HEK293 (cell line): ENCODE data around the gene SPHK1.

ENCODE experiments used
- CTCF ChIA-PET: fragments of 350-600 bp; formaldehyde crosslinking; extraction: SDS; loops from one replicate; lab custom pipeline; 2021; ENCODE audit warnings: antibody characterized with exemption; lab: Yijun Ruan, JAX
- POLR2A ChIA-PET: fragments of 300-600 bp; formaldehyde crosslinking; extraction: SDS; loops from one replicate; lab custom pipeline; 2020; ENCODE audit warnings: antibody characterized with exemption, inconsistent platforms; lab: Yijun Ruan, JAX
- H3K27ac ChIP-seq: fragments of 200-500 bp; sonication (Bioruptor generic); 2 replicates; pipeline ENCODE4 v1.5.1; 2014; ENCODE audit warnings: low read depth, low read length, control low read depth, inconsistent platforms; ENCODE audit errors: extremely low read depth
- H3K36me3 ChIP-seq, 2 experiments: fragments of 200-500 bp in 1 of 2; sonication (Bioruptor generic) in 1 of 2; 1 replicate in 1 of 2; 2 replicates in 1 of 2; pipeline ENCODE4 v1.5.1; 2014 to 2017; ENCODE audit warnings: inconsistent platforms in 2 of 2, low read length in 2 of 2; ENCODE audit not compliant: control insufficient read depth in 2 of 2, insufficient read depth in 1 of 2
- H3K4me1 ChIP-seq: fragments of 200-500 bp; sonication (Bioruptor generic); 2 replicates; pipeline ENCODE4 v1.5.1; 2014; ENCODE audit warnings: mild to moderate bottlenecking, low read length, inconsistent platforms; ENCODE audit not compliant: control insufficient read depth, insufficient read depth
- H3K4me3 ChIP-seq: 2 replicates; pipeline ENCODE4 v1.5.1; 2011; ENCODE audit warnings: low read depth, mild to moderate bottlenecking, control low read depth, low read length, moderate library complexity
- H3K9me3 ChIP-seq: fragments of 200-500 bp; sonication (Bioruptor generic); 2 replicates; pipeline ENCODE4 v1.5.1; 2014; ENCODE audit warnings: low read depth, low read length, inconsistent platforms; ENCODE audit not compliant: control insufficient read depth, insufficient read depth
- FEZF1 ChIP-seq: fragments of 450-650 bp; formaldehyde crosslinking; IDR thresholded peaks from 2 replicates; pipeline ENCODE4 v1.5.1; 2016; ENCODE audit warnings: missing biosample characterization, missing genetic modification characterization
- HOXA7 ChIP-seq: sonication (generic); formaldehyde crosslinking; IDR thresholded peaks from 2 replicates; pipeline ENCODE4 v1.8.1; 2022; ENCODE audit warnings: missing genetic modification reagents, borderline replicate concordance
- IKZF3 ChIP-seq: fragments of 450-650 bp; IDR thresholded peaks from 2 replicates; pipeline ENCODE4 v1.5.0; 2018; ENCODE audit warnings: missing biosample characterization, mild to moderate bottlenecking, missing genetic modification characterization, moderate library complexity
- RBAK ChIP-seq: fragments of 450-650 bp; formaldehyde crosslinking; IDR thresholded peaks from 2 replicates; pipeline ENCODE4 v1.5.1; 2016; ENCODE audit warnings: missing biosample characterization, missing genetic modification characterization
- ZFP37 ChIP-seq: fragments of 450-650 bp; formaldehyde crosslinking; IDR thresholded peaks from 2 replicates; pipeline ENCODE4 v1.5.1; 2016; ENCODE audit warnings: missing biosample characterization, missing genetic modification characterization
- ZNF24 ChIP-seq: fragments of 450-650 bp; formaldehyde crosslinking; IDR thresholded peaks from 2 replicates; pipeline ENCODE4 v1.5.1; 2016; ENCODE audit warnings: missing biosample characterization, missing genetic modification characterization
- ZNF248 ChIP-seq: fragments of 450-650 bp; formaldehyde crosslinking; IDR thresholded peaks from 2 replicates; pipeline ENCODE4 v1.5.1; 2017; ENCODE audit warnings: missing biosample characterization, missing genetic modification characterization
- ZNF350 ChIP-seq: fragments of 450-650 bp; formaldehyde crosslinking; IDR thresholded peaks from 2 replicates; pipeline ENCODE4 v1.5.0; 2017; ENCODE audit warnings: missing biosample characterization, mild to moderate bottlenecking, missing genetic modification characterization
- ZNF423 ChIP-seq: fragments of 450-650 bp; formaldehyde crosslinking; IDR thresholded peaks from 2 replicates; pipeline ENCODE4 v1.5.1; 2016; ENCODE audit warnings: missing biosample characterization, missing genetic modification characterization
- ZNF529 ChIP-seq: fragments of 450-650 bp; formaldehyde crosslinking; IDR thresholded peaks from 2 replicates; pipeline ENCODE4 v1.5.1; 2017; ENCODE audit warnings: missing genetic modification characterization, missing biosample characterization; ENCODE audit not compliant: insufficient replicate concordance
- ZNF530 ChIP-seq: fragments of 450-650 bp; formaldehyde crosslinking; IDR thresholded peaks from 2 replicates; pipeline ENCODE4 v1.5.1; 2016; ENCODE audit warnings: low read depth, missing biosample characterization, missing genetic modification characterization
- ZNF560 ChIP-seq: fragments of 450-650 bp; formaldehyde crosslinking; IDR thresholded peaks from 2 replicates; pipeline ENCODE4 v1.5.1; 2017; ENCODE audit warnings: missing biosample characterization, missing genetic modification characterization, borderline replicate concordance
- ZNF571 ChIP-seq: fragments of 450-650 bp; formaldehyde crosslinking; IDR thresholded peaks from 2 replicates; pipeline ENCODE4 v1.5.0; 2017; ENCODE audit warnings: missing biosample characterization, missing genetic modification characterization
- ZNF596 ChIP-seq: fragments of 450-650 bp; IDR thresholded peaks from 2 replicates; pipeline ENCODE4 v1.5.0; 2018; ENCODE audit warnings: missing biosample characterization, mild to moderate bottlenecking, missing genetic modification characterization, moderate library complexity
- ZNF600 ChIP-seq: fragments of 450-650 bp; formaldehyde crosslinking; IDR thresholded peaks from 2 replicates; pipeline ENCODE4 v1.5.1; 2016; ENCODE audit warnings: missing biosample characterization, missing genetic modification characterization
- ZNF658 ChIP-seq: fragments of 450-650 bp; formaldehyde crosslinking; IDR thresholded peaks from 2 replicates; pipeline ENCODE4; 2016; ENCODE audit warnings: missing biosample characterization, missing genetic modification characterization
- ZNF660 ChIP-seq: fragments of 450-650 bp; IDR thresholded peaks from 2 replicates; pipeline ENCODE4 v1.5.1; 2018; ENCODE audit warnings: missing biosample characterization, mild to moderate bottlenecking, missing genetic modification characterization
- ZNF677 ChIP-seq: fragments of 450-650 bp; IDR thresholded peaks from 2 replicates; pipeline ENCODE4 v1.5.0; 2018; ENCODE audit warnings: missing biosample characterization, mild to moderate bottlenecking, missing genetic modification characterization, moderate library complexity
- TF ChIP-seq, protein P1 (sequence below): fragments of 450-650 bp; formaldehyde crosslinking; IDR thresholded peaks from 2 replicates; pipeline ENCODE4 v1.5.1; 2016; ENCODE audit warnings: missing biosample characterization, missing genetic modification characterization
- TF ChIP-seq, protein P2 (sequence below): fragments of 450-650 bp; formaldehyde crosslinking; IDR thresholded peaks from 2 replicates; pipeline ENCODE4 v1.5.1; 2017; ENCODE audit warnings: missing biosample characterization, missing genetic modification characterization
- TF ChIP-seq, protein P3 (sequence below): fragments of 450-650 bp; formaldehyde crosslinking; IDR thresholded peaks from 2 replicates; pipeline ENCODE4 v1.5.1; 2016; ENCODE audit warnings: missing biosample characterization, missing genetic modification characterization
- TF ChIP-seq, protein P4 (sequence below): fragments of 450-650 bp; IDR thresholded peaks from 2 replicates; pipeline ENCODE4 v1.5.1; 2018; ENCODE audit warnings: missing biosample characterization, missing genetic modification characterization
- TF ChIP-seq, protein P5 (sequence below): fragments of 450-650 bp; formaldehyde crosslinking; IDR thresholded peaks from 2 replicates; pipeline ENCODE4 v1.5.1; 2016; ENCODE audit warnings: missing biosample characterization, missing genetic modification characterization

Gene SPHK1

DNA sequence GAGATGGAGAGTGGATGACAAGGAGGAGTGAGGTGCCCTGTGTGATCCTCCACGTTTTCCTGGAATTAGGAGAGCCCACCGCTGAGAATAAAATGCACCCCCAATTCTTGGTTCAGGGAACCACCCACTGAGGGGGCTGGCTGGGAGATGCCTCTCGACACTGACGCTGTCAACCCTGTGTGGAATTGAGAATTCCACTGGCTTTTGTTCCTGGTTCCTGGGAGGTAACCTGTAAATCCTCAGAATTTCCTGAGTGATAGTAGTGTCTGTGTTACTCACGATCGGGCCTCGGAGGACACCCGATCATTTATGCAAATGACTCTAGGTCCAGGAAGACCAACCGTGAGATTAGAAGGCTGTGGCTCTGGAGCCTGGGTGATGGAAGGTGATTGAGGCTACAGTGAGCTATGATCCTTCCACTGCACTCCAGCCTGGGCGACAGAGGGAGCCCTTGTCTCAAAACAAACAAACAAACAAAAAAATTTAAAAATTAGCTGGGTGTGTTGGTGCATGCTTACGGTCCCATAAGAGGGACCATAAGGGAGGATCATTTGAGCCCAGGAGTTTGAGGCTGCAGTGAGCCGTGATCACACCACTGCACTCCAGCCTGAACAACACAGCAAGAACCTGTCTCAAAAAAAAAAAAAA is 19.0 kb upstream of the SPHK1 start (continued):
- TF ChIP-seq, protein P1, sequence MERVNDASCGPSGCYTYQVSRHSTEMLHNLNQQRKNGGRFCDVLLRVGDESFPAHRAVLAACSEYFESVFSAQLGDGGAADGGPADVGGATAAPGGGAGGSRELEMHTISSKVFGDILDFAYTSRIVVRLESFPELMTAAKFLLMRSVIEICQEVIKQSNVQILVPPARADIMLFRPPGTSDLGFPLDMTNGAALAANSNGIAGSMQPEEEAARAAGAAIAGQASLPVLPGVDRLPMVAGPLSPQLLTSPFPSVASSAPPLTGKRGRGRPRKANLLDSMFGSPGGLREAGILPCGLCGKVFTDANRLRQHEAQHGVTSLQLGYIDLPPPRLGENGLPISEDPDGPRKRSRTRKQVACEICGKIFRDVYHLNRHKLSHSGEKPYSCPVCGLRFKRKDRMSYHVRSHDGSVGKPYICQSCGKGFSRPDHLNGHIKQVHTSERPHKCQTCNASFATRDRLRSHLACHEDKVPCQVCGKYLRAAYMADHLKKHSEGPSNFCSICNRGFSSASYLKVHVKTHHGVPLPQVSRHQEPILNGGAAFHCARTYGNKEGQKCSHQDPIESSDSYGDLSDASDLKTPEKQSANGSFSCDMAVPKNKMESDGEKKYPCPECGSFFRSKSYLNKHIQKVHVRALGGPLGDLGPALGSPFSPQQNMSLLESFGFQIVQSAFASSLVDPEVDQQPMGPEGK (tag by site-specific recombination): no peak
- no peak for TF ChIP-seq ZNF350 (tag by site-specific recombination)
- TF ChIP-seq RBAK: no peak
- no peak for TF ChIP-seq ZNF248 (tag by site-specific recombination)
- TF ChIP-seq ZNF658 (tag by site-specific recombination): no peak
- 0 out of 2 replicates have a peak, but pooled peaks have one; percentile 18 for TF ChIP-seq ZNF600 (tag by site-specific recombination)
- TF ChIP-seq ZNF660 (tag by site-specific recombination): no peak
- TF ChIP-seq, protein P2, sequence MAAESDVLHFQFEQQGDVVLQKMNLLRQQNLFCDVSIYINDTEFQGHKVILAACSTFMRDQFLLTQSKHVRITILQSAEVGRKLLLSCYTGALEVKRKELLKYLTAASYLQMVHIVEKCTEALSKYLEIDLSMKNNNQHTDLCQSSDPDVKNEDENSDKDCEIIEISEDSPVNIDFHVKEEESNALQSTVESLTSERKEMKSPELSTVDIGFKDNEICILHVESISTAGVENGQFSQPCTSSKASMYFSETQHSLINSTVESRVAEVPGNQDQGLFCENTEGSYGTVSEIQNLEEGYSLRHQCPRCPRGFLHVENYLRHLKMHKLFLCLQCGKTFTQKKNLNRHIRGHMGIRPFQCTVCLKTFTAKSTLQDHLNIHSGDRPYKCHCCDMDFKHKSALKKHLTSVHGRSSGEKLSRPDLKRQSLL (tag by site-specific recombination): peak; percentile 98
- TF ChIP-seq HOXA7 (CRISPR knock-in tag): no peak
- TF ChIP-seq ZNF571: no peak
- TF ChIP-seq, protein P3, sequence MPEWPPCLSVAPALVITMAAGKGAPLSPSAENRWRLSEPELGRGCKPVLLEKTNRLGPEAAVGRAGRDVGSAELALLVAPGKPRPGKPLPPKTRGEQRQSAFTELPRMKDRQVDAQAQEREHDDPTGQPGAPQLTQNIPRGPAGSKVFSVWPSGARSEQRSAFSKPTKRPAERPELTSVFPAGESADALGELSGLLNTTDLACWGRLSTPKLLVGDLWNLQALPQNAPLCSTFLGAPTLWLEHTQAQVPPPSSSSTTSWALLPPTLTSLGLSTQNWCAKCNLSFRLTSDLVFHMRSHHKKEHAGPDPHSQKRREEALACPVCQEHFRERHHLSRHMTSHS (tag by site-specific recombination): no peak
- TF ChIP-seq ZNF596: no peak
- TF ChIP-seq ZNF530 (tag by site-specific recombination): no peak

DNA sequence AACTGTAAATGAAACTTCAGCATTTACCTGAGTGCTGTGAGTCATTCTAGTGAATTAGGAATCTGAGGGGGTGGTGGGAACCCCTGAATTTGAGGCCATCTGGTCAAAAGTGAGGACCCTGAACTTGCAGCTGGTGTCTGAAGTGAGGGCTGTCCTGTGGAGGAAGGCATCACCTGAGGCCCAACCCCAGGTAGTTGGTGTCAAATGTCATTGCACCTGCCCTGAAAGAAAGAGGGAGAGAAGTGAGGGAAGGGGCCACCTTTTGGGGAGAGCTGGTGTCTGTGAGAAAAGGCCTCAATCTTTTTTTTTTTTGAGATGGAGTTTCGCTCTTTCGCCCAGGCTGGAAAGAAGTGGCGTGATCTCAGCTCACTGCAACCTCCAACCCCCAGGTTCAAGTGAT is 18.2 kb upstream of the SPHK1 start:
- Histone ChIP-seq H3K27ac (no peak overlapping the region), H3K9me3 (no peaks in the 10 kb centered on the region), H3K4me1 (peaks cover 12% of the 10 kb centered on the region), H3K36me3 (no peaks in the 10 kb centered on the region), H3K4me3 (no peak overlapping the region)
- CTCF ChIA-PET: interaction anchor here (0.6 to 0.9 kb wide), 3 partner anchors 8 to 43 kb away, joined by 3 to 4 read pairs (median 3); no protein-coding TSS in a partner anchor
- POLR2A ChIA-PET: interaction anchor here (0.6 to 1.1 kb wide), 2 partner anchors 13 to 15 kb away, joined by 3 to 6 read pairs; partner anchors contain the start of gene PRPSAP1
- TF ChIP-seq ZNF529 (tag by site-specific recombination) (no peak), ZNF560 (tag by site-specific recombination) (no peak)

DNA sequence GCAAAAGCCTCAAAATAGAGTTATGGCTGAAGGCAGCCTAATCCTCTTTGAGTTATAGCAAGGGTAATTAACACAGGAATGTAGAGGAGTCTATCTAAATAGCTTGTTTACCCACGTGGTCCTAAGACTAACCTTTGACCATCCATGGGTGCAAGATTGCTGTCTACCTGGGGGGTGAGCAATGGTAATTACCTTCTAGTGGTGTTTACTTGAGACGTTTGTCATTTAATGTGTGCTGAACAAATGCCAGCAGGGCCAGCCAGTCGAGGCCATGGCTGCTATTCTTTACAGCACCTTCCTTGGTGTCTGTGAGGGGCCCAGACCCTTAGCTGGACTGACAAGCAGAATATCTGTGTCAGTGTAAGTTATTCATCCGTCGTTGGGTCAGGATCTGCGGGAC is 16.8 kb upstream of the SPHK1 start:
- peaks cover 12% of the 10 kb centered on the region for H3K4me1 ChIP-seq
- H3K9me3 ChIP-seq: no peaks in the 10 kb centered on the region
- no peak overlapping the region for H3K27ac ChIP-seq
- ChIA-PET POLR2A (no interaction called here), CTCF (interaction anchor here (0.5 to 1.1 kb wide), 5 partner anchors 13 to 594 kb away, joined by 3 to 4 read pairs (median 3); partner anchors contain the start of gene PRPSAP1)
- no peak overlapping the region for H3K4me3 ChIP-seq
- H3K36me3 ChIP-seq: no peaks in the 10 kb centered on the region
- TF ChIP-seq, protein P4, sequence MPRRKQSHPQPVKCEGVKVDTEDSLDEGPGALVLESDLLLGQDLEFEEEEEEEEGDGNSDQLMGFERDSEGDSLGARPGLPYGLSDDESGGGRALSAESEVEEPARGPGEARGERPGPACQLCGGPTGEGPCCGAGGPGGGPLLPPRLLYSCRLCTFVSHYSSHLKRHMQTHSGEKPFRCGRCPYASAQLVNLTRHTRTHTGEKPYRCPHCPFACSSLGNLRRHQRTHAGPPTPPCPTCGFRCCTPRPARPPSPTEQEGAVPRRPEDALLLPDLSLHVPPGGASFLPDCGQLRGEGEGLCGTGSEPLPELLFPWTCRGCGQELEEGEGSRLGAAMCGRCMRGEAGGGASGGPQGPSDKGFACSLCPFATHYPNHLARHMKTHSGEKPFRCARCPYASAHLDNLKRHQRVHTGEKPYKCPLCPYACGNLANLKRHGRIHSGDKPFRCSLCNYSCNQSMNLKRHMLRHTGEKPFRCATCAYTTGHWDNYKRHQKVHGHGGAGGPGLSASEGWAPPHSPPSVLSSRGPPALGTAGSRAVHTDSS (tag by site-specific recombination): no peak
- TF ChIP-seq, protein P5, sequence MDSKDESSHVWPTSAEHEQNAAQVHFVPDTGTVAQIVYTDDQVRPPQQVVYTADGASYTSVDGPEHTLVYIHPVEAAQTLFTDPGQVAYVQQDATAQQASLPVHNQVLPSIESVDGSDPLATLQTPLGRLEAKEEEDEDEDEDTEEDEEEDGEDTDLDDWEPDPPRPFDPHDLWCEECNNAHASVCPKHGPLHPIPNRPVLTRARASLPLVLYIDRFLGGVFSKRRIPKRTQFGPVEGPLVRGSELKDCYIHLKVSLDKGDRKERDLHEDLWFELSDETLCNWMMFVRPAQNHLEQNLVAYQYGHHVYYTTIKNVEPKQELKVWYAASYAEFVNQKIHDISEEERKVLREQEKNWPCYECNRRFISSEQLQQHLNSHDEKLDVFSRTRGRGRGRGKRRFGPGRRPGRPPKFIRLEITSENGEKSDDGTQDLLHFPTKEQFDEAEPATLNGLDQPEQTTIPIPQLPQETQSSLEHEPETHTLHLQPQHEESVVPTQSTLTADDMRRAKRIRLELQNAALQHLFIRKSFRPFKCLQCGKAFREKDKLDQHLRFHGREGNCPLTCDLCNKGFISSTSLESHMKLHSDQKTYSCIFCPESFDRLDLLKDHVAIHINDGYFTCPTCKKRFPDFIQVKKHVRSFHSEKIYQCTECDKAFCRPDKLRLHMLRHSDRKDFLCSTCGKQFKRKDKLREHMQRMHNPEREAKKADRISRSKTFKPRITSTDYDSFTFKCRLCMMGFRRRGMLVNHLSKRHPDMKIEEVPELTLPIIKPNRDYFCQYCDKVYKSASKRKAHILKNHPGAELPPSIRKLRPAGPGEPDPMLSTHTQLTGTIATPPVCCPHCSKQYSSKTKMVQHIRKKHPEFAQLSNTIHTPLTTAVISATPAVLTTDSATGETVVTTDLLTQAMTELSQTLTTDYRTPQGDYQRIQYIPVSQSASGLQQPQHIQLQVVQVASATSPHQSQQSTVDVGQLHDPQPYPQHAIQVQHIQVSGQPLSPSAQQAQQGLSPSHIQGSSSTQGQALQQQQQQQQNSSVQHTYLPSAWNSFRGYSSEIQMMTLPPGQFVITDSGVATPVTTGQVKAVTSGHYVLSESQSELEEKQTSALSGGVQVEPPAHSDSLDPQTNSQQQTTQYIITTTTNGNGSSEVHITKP (tag by site-specific recombination): 0 out of 2 replicates have a peak, but pooled peaks have one; percentile 17
- TF ChIP-seq ZFP37 (tag by site-specific recombination) (no peak), IKZF3 (tag by site-specific recombination) (peak; percentile 82), ZNF423 (tag by site-specific recombination) (0 out of 2 replicates have a peak, but pooled peaks have one; percentile 16), FEZF1 (tag by site-specific recombination) (peak; percentile 90), ZNF560 (tag by site-specific recombination) (no peak), ZNF677 (no peak), ZNF24 (tag by site-specific recombination) (no peak)
